CD4-positive, alpha-beta T cell treated with Interferon alpha-2 for 1 hour (primary cell): Measurements from ENCODE around the gene HS3ST1.
"Not testable (repeated sequence)": the region's sequence is repeated elsewhere in the genome, so short reads cannot be mapped to it uniquely, and the experiment has no call there.

Source experiments
- DNase-seq, 2 donors: peaks; one replicate each; pipeline ENCODE4 v3.0.0-alpha.2; 2020 to 2022

HS3ST1 gene

DNA sequence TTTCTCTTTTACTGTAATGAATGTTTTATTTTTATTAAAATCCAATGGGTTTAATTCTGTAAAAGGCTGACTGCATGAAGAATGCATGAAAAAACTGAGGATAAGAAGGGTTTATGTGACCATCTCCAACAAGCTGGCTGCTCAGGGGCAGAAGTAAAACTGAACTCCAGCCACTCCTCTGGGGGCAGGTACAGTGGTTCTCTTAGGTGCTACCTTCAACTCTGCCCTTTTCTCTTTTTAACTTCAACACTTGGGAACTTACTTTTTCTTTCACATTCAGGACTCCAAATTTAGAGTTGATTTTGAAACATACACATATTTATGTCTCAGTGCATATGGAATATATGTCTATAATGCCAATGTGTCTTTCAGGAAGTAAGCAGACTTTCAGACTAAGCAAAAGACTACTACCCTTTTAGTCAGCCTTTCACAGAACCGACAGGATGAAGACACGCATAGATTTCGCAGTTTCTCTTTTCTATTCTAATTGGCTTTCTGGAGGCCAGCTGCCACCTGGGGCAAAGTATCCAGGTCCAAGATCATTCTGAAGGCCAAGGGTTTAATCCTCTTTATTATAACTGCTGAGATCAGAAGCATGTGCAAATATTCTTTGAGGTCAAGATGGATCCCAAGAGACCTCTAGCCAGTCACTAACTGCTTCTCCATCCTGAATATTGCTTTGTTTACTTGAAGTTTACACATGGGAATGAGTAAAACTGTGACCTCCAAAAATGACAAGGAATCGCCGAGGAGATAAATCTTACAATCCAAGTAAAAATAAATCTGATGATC is 30.7 kb downstream of the HS3ST1 start:
- no peak for DNase-seq

- DNase-seq = no peak
These were observed 31.5 kb downstream of the HS3ST1 start for GRCh38 chr4:11397146-11397545.

- no peak for DNase-seq
These were observed 35.1 kb downstream of the HS3ST1 start for GRCh38 chr4:11393551-11393950.

GRCh38 chr4:11384072-11384471 is 44.6 kb downstream of the HS3ST1 start:
- DNase-seq = not testable (repeated sequence)

- DNase-seq = no peak
These were observed 52.1 kb downstream of the HS3ST1 start for GRCh38 chr4:11376571-11376970.

DNA sequence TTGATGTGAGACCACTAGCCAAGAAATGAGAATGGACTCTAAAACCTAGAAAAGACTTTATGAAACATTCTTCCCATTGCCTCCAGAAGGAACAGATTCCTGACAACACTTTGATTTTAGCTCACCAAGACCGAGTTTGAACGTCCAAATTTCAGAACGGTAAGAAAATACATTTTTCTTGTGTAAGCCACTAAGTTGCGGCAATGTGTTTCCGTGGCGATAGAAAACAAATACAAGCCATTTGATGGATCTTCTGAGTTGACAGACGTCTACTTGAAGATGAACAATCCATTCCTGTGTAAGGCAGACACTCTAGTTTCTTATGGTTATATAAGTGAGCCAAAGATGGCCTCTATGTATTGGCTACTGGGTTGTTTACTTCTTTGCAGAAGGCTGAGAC is 52.5 kb downstream of the HS3ST1 start:
- DNase-seq = no peak

- DNase-seq = no peak
These were observed 60.0 kb downstream of the HS3ST1 start for GRCh38 chr4:11368701-11369115.

- no peak for DNase-seq
These were observed 61.3 kb downstream of the HS3ST1 start for GRCh38 chr4:11367371-11367770.

DNA sequence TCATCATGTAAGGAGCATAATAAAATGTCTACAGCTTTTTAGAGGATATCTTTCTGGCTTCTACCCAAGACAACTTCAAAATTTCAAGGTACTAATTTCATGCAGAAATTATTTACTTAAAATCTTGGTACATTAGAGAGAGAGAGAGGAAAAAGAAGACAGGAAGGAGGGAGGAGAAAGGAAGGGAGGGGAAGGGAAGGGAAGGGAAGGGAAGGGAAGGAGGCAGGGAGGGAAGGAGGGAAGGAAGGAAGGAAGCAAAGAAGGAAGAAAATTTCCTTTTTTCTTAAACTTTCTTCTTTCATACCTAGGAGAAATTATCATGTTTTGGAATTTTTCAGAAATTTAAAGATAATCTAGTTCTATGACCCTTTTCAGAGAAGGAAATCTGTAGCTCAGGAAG is 61.8 kb downstream of the HS3ST1 start:
- DNase-seq = no peak

DNA sequence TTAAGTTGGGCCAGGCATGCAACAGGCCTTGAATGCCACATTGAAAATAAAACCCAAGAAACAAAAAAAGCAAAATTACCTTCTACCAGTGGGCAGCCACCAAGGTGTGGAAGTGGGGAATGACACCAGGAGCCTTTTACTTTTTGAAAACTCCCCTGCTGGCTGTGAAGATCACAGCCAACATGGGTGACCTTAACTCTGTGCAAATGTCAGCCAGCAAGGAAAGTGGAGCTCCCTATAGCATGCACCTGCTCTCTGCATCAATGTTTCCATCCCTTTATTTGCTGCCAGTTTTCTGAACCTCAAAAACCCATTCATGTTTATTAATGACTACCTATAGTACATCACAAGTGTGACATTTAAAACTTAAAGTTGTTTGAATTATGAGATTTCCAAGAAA is 63.7 kb downstream of the HS3ST1 start:
- no peak for DNase-seq

DNA sequence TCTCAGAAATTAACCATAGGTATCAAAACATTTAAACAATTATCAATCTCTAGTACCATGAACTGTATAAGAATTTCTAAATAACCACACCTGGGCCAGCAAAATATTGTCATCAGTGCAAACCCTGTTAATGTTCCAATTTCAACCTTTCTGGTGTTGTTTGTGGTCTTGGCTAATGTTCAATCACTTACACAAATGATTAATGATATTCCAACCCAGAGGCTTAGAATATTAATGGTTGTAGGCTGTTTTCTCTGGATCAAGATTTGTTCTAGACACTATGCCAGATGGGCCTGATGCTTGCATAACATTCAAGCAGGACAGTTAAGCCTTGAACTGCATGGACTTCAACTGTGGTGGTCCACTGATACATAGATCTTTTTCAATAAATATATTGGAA is 69.1 kb downstream of the HS3ST1 start:
- DNase-seq = no peak

GRCh38 chr4:11355226-11355625 is 73.5 kb downstream of the HS3ST1 start:
- no peak for DNase-seq

GRCh38 chr4:11354531-11354930 is 74.2 kb downstream of the HS3ST1 start:
- no peak for DNase-seq

- no peak for DNase-seq
These were observed 80.1 kb downstream of the HS3ST1 start for GRCh38 chr4:11348449-11349088.

- no peak for DNase-seq
These were observed 83.8 kb downstream of the HS3ST1 start for GRCh38 chr4:11344916-11345315.

GRCh38 chr4:11343536-11343935 is 85.2 kb downstream of the HS3ST1 start:
- DNase-seq = no peak
